A549 treated with RU486 at 1 μM for 4 hours (cell line): ENCODE measurements around the gene SHMT2. TPM values are rescaled to one million over a fixed set of nuclear protein-coding genes. Genes with fewer than 3 reads are reported as not detected.

Experiments used
- total RNA-seq: library from RNA; stranded (reverse); fragments of 200-300 nt; extraction: Qiagen RNA extraction; gene quantifications from 5 replicates; pipeline ENCODE4 v1.2.3, GENCODE V29; 2022; ENCODE audit warnings: low read depth

SHMT2 gene
- total RNA-seq, result 129 to 134 TPM (median 130 TPM) in 5 replicates

GRCh38 chr12:57229634-57230380 is at the start of gene SHMT2:
TSS of gene SHMT2 (plus strand) at chr12:57229711. CDS start at chr12:57229779, 68 bp downstream.

GRCh38 chr12:57216014-57216911 is 13.2 kb upstream of the SHMT2 start, which contains the start of gene NXPH4:
TSS of gene NXPH4 (plus strand) at chr12:57216794. CDS start at chr12:57216970, 176 bp downstream.

GRCh38 chr12:57250956-57251355 is 21.4 kb downstream of the SHMT2 start, which contains the start of gene STAC3:
TSS of gene STAC3 (minus strand) at chr12:57251187. CDS start at chr12:57249636, 1,551 bp downstream.

Other genes with a start within 250 kb of the SHMT2 start
- 4.4 to 6.0 TPM (median 5.7 TPM) in 5 replicates for gene ZBTB39, start 223.2 kb upstream of the SHMT2 start, total RNA-seq
- gene TAC3, start 213.2 kb upstream of the SHMT2 start, total RNA-seq, result 0.20 TPM in 1 of 5 replicates, not detected in the others
- gene MYO1A, start 179.6 kb upstream of the SHMT2 start, total RNA-seq, result 0.07 to 0.38 TPM (median 0.17 TPM) in 3 of 5 replicates, not detected in the others
- 10.4 to 18.6 TPM (median 15.8 TPM) in 5 replicates for gene NEMP1, start 150.9 kb upstream of the SHMT2 start, total RNA-seq
- 16.4 to 18.9 TPM (median 18.4 TPM) in 5 replicates for gene NAB2, start 140.6 kb upstream of the SHMT2 start, total RNA-seq
- gene STAT6, start 118.3 kb upstream of the SHMT2 start, total RNA-seq, result 36.7 to 55.0 TPM (median 49.2 TPM) in 5 replicates
- 16.3 to 22.4 TPM (median 19.3 TPM) in 5 replicates for gene LRP1, start 101.2 kb upstream of the SHMT2 start, total RNA-seq
- not detected in 5 replicates for gene LRP1-AS, start 82.1 kb upstream of the SHMT2 start, total RNA-seq
- gene NXPH4, start 12.9 kb upstream of the SHMT2 start, total RNA-seq, result 3.9 to 6.8 TPM (median 5.6 TPM) in 5 replicates
- gene STAC3, start 21.5 kb downstream of the SHMT2 start, total RNA-seq, result 0.26 to 0.50 TPM (median 0.30 TPM) in 5 replicates
- 7.7 to 10.4 TPM (median 9.5 TPM) in 5 replicates for gene R3HDM2, start 201.3 kb downstream of the SHMT2 start, total RNA-seq
- gene INHBC, start 205.1 kb downstream of the SHMT2 start, total RNA-seq, result not detected in 5 replicates
- gene INHBE, start 225.6 kb downstream of the SHMT2 start, total RNA-seq, result 0.08 to 0.25 TPM (median 0.12 TPM) in 3 of 5 replicates, not detected in the others
- gene GLI1, start 230.1 kb downstream of the SHMT2 start, total RNA-seq, result 7.7 to 10.7 TPM (median 8.5 TPM) in 5 replicates